Ramos (cell line): ENCODE data around the gene SSBP3.

Experiments used
- in situ Hi-C: fragments of 300-500 bp; cut with MboI; formaldehyde crosslinking; loops from one replicate; pipeline ENCODE4 v1.14.3; 2022; ENCODE audit warnings: low sequenced_read_pairs; ENCODE audit not compliant: unreplicated experiment

Gene SSBP3

DNA sequence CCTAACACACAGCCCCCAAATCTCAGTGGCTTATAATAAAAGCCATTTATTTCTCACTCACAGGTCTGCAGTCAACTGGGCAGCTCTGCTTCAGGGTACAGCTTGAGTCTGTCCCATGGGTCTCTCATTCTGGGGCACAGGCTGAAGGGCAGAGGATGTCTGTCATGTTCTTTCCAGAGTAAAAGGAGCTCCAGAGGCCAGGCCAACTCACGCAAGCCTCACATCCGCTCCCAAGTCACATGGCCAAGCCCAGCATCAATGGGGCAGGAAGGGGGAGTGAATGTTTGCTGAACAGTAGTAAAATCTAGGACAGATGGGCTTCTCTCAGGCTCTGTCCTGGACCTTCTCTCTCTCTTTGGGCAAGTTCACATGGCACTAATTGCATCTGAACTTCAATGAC is 7.1 kb upstream of the SSBP3 start:
- in situ Hi-C loops = no loop called here

DNA sequence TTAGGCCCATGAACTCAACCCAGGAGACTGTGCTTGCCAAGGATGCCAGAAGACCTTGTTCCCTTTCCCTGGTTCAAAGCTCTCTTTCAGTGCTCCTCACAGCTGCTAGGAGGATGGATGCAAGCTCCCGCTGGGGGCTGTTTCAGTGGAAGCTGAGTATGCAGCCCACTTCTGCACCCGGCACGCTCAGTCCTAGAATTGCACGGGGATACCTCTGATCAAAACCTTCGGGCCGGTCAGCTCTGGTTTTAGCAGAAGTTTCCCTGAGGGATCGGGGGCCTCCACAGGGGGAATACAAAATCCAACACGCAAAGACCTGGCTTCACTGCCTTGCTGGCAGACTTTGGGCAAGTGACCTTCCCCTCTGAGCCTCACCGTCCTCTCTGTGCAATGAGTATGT is 4.2 kb upstream of the SSBP3 start:
- in situ Hi-C loops = no loop called here

DNA sequence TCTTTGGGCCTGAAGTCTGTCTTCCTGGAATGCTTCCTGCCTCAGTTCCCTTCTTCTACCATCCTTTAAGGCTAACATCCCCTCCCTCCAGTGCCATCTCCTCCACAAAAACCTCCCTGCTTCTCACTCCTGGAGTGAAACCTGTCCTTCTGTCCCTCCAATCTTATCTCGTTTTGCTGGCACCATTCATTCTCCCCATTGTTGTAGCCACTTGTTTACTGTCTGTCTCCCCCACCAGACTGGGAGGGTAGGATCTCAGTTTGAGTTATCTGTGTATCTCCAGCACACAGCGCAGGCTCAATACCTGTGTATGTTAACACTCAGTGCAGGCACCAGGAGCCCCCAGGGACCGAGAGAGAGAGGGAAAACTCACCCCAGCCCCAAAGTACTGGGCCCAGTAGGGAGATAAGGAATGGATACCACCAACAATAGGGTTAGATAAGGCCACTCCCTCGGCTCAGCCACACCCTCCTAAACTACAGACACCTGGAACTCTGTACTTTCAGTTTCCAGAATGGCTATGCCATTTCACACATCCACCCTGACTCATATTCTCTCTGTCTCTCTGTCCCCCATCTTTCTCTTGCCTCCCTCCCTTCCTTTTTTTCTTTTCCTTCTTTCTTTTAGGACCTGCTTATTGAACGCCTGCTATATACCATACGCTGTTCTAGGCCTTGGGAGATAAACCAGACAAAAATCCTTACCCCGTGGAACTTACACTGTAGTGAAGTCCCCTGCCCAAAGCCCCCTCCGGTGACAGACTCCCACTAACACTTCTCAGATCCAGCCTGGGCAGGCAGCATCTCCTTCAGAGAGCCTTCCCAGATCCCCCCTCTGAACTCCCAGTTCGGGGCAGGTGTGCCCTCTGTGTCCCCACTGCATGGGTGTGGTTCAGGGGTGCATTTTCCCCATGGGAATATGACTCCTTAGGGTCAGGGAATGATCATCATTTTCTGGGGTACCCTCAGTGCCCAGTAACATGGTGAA is 3.3 kb upstream of the SSBP3 start:
- in situ Hi-C loops = loop anchor here (5.0 kb wide), 1 partner anchor 78 kb away; no protein-coding TSS in a partner anchor

DNA sequence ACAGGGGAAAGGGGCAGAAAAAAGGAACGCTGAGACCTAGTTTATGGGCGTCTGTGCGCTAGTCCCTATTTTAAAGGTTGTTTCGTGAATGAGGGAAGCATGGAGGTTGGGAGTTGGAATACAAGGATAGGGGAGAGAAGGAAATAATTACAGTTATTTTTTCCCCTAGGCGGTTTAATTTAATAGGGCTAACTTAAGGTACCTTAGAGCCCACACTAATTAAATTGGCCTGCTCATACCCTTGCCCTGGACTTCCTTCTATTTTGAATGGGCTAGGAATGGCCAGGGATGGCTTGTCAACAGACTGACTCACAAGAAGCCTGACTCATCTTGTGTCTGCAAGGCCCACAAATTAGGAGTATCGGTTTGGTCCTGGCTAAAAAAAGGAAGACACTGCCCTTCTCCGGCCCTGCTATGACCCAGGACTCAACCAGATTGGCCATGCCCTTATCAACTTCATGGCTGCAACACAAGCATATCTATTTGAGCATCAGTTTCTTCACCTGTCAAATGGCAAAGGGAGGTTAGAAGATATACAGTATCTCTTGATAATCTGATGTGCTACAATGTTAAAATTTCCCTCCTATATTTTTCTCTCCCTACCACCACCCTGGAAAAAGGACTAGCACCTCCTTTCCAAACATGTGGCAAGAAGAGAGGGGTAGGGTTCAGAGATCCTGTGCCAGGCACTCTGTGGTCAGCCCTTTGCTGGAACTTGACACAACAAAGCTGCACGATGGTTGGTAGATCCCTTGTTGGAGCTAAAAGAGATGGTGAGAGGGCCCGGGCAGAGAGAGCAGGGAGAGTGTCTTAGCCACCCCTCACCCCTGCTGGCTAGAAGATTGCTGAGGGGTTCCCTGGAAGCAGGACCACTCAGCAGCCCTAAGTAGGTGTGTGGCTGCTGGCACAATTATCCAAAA is 2.2 kb upstream of the SSBP3 start:
- in situ Hi-C loops = loop anchor here (5.0 kb wide), 1 partner anchor 79 kb away; no protein-coding TSS in a partner anchor

DNA sequence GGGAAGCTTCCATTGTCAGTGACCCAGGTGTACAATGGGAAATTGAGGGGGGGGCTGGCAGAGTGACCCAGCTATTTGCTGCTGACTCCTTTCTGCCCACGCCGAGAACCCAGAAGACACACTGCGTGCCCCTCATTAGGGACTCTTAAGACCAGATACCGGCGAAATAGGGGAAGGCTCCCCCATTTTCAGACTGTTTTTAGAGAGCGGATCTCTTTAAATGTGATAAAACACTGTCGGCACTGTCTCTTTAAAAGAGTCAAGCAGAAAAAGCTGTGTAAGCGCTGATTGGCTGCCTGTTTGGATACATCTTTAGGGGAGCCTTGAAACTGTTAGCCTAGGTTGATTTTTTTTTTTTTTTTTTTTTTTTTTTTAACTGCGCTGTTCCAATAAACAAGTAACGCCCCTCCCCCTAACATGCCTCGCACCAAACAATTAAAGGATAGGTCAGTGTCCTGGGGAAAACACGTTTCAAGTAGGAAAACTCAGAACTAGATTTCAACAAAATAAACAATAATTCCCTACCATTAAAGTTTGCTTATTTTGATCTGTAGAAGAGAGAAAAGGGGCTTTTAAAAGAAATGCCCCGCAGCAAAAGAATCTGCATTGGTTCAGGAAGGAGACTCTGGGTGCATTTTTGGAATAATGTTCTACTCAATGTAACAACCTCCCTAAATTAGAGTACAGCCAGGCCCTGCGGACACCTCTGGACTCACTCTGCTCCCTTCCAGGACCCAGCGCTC is 1.4 kb upstream of the SSBP3 start:
- in situ Hi-C loops = loop anchor here (5.0 kb wide), 1 partner anchor 80 kb away; no protein-coding TSS in a partner anchor

DNA sequence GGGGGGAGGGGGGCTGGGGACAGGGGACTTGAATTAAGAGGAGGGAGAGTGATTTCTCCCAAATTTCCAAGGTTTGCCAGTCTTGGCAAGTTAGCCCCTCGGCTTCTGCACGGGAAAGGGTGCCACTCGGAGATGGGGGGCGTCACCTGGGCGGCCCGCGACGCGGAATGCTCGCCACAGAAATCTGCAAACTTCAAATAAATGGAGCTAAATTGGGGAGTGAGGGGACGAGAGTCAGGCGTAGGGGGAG is 885 bp upstream of the SSBP3 start:
- in situ Hi-C loops = loop anchor here (5.0 kb wide), 1 partner anchor 80 kb away; no protein-coding TSS in a partner anchor

DNA sequence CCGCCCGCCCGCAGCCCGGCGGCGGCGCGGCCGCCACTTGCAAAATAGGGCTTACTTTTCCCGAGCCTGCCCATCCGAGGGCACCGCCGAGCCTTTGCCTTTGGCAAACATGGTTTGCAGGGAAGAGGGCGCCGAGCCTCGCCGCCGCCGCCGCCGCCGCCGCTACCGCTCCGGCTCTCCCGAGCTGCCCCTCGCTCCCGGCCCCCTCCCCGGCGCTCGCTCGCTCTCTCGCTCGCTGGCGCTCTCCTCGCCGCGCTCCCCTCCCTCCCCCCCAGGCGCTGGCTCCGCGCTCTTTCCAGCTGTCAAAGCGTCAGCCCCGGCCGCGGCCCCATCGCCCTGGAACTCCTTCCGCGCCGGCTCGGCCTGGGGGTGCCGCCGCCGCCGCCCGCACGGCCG is 298 bp downstream of the SSBP3 start:
- in situ Hi-C loops = loop anchor here (5.0 kb wide), 1 partner anchor 81 kb away; no protein-coding TSS in a partner anchor

DNA sequence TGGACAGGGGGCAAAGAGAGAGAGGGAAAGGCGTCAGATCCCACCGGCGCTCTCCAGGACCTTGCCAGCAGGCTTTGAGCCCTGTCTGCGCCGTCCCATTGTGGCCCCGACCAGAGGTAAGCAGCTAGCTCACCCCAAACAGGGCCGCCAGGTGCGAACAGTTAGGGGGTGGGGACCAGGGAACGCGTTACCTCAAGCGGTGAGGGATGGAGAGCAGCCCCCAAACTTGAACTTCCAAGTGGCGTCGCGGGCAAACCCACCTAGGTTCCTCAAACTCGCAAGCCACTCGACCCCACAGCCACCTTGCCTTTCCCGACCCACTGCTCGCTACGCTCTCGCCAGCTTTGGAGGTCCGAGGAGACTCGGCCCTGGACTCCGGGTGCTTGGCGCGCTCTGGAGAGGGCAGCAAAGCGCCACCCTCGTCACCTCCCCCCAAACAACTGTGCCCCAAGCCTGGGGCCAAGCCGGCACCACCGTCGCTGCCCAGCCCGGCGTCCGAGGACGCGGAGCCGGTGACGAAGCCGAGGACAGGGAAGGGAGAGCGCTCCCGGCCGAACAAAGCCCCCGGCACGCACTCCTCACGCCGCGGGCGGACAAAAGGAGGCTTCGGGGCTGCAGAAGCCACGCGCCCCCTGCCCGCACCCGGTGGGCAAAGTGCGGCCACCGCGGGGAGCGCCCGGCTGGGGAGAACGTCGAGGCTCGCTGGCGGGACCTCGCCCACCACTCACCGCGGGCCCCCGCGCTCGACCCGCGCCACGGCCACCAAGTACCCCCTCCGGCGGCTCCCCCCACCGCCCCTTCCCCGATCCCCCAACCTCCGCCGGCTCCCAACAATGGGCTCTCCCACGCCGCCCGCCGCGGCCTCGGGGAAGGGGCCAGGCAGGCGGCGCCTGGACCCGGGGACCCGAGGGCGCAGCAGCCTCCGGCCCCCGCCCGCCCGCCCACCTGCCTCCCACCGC is 976 bp downstream of the SSBP3 start:
- in situ Hi-C loops = loop anchor here (5.0 kb wide), 1 partner anchor 82 kb away; no protein-coding TSS in a partner anchor

DNA sequence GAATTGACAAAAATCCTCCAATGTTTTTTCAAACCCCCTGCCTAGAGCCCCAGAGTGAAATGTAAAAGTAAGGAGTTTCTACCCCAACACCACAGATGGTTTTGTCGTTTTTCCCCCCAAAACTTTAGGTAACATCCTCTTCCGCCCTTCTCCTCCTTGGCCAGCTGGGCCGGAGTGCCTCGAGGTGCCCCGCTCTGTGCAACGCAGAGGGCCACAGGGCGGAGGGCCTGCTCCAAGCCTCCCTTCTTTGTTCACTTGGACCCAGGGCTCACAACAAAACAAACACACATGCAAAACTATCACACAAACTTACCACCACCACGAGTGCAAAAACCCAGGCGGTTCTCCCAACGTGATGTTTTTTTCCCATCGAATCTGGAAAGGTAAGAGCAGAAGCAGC is 1.9 kb downstream of the SSBP3 start:
- in situ Hi-C loops = no loop called here

DNA sequence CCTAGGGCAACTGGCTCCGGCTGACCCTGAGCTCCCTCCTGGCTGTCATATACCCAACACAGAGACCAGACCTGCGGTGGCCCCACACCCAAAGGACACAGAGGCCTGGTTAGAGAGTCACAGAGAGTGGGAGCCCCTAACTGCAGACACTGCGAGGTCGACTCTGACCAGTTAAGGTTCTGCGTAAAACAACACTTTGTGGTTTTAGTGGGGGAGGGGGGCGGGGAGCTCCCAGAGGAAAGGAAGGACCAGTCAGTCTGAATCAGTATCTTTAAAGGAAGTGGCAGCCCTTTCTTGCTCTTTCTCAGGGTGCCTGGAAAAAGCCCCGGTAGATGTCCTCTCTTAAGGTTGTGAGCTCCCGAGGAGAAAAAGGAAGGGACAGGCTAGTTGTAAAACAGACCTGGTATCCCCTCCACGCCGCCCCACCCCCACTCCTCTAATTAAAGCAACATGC is 2.4 kb downstream of the SSBP3 start:
- in situ Hi-C loops = no loop called here

DNA sequence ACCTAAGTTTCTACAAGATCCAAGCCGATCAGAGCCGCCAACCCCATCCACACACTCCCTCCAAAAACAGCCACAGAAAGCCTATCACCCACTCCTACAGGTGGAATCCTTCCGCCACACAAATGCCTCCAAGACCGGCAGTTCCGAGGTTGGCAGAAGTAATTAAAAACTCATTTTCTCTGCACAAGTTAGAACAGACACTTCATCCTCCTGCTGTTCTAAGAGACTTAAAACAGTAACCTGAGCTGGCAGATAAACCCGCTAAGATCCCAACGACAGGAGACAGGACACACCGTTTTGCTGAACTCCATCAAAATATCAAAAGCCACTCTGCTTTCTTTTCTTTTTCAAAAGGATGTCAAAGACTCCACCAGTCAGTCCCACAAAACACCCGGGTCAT is 2.8 kb downstream of the SSBP3 start:
- in situ Hi-C loops = no loop called here

DNA sequence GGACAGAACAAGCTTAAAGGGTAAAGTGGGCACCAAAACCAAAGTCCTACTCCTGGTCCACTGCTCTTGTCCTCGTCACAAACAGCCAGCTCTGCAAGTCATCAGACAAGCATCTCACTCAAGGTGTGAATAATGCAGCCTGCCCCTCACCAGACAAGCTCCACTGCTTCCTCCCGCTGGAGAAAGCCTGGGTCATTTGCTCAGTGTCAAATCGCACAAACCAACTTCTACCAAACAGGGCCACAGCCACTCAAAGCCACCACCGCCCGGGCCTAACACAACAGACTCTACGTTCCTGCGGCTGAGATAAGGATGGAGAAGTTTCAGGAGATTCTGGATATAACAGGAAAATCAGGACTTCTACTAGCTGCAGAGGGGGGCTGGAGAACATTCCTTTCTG is 3.3 kb downstream of the SSBP3 start:
- in situ Hi-C loops = no loop called here

DNA sequence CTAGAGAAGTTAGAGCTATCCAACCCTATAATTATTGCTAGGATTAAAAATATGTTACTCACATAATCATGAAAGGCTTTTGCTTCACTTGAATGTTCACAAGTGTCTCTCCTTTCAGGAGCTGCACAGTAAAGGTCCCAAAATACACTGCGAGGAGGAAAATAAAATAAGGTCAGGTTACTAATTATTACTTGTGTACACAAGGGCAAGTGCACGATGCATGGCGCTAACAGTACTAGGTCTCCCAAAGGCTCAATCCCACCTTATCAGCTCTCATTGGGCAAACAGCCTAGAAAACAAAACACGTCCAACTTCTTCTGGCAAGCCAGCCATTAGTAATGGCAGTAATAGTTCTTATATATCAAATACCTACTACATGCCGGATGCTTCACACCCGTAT is 4.4 kb downstream of the SSBP3 start:
- in situ Hi-C loops = no loop called here

DNA sequence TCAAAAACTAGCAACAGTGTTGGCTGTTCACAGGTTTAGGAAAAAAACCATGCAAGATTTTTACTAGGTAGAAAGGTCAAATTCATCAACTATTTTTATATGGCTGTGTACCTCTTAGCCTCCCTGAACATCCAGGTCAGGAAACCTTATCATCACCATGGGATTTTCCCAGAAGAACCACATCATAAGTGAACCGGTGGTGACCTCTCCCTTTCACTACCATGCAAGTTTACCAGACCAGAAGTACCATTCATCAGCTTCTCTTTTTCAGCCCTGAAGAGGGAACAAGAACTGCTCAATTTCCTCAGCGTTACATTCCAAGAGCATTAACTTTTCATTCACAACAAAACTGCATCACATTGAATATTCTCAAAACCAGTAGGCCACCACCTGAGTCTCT is 5.9 kb downstream of the SSBP3 start:
- in situ Hi-C loops = no loop called here

DNA sequence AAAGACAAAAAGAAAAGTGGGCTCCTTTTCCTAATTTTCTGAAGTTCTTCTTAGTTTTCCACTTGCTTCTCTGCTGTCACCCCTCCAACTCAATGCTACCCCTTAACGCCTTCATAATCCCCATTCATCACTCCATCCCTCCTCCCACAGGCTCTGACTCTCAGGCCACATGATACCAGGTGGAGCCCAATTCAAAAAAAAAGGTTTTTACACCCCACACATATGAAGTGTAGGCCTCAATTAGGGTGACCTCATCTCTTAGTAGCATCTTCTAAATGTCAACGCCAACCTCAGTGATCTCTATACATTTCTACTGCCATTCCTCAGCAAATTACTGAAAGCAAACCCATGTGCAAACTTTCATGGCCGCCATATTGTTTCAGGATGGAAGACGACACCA is 6.4 kb downstream of the SSBP3 start:
- in situ Hi-C loops = no loop called here

DNA sequence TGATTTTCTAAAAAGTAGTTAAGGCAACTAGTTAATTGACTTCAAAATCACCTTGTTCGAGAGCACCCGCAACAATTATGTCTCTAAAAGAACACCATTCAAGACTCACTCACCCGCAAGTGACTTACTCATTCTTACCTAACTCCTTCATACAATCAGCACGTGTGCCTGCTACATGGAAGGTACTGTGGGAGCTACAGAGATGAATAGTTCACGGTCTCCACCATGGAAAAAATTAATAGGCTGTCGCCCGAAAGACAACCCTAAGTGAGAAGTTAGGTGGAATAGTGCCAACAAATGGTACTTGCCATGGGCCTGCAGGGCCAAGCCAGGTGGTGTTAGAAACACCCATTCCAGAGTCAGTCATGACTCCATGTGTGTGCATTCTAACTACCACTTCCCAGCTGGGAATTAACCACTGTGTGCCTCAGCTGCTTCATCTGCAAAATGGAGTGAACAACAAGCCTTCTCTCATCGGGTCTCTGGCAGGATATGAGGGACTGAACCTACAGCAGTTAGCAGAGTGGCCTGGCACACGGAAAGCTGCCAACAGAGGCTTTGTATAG is 7.1 kb downstream of the SSBP3 start:
- in situ Hi-C loops = no loop called here

DNA sequence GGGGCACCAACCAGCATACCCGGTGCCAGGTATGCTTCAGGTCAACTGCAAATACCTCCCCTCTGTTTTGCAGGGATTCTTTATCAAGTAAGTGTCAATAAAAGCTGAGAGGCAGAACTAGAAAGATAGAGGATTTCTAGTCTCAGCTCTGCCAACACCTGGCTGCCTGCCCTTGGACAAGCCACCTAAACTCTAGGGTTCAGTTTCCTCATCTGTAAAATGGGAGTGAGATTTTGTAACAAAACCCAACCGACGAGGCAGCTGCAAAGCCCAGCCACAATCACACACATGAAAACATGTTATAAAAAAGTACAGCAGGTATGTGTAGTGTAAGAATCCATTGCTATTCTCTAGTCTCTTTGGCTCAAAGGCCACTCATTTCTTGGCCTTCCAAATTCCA is 8.2 kb downstream of the SSBP3 start:
- in situ Hi-C loops = no loop called here

DNA sequence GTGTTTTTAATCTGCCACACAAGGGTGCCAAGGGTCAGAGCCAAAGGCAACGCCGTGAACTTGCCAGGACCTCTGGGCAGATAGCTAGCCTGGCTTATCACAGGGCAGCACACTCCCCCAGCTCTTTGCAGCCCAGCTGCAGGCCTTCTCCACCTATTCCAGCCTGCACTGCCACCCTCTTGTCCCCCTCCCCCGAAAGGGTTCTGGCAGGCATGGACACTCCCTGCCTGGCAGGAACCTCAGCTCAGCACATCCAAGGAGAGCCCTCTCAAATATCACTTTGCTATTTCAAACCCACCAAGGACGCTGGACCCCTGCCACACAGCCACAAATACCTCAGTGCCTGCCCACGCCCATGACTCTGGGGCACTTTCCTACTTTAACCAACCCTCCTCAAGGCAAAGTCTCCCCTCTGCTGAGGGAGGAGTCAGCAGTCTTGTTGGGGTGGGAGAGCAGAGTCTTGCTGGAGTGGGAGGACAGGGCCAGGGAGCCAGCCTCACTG is 9.1 kb downstream of the SSBP3 start:
- in situ Hi-C loops = no loop called here
